Karpas-422 (cell line): Measurements from ENCODE around the gene ATG4C. TPM values are rescaled to one million over a fixed set of nuclear protein-coding genes. Genes with fewer than 3 reads are reported as not detected.
A peak's percentile ranks its signal among the peaks of the same experiment; 100 is the strongest.
"Not testable (repeated sequence)": the region's sequence is repeated elsewhere in the genome, so short reads cannot be mapped to it uniquely, and the experiment has no call there.

Experiments used
- DNase-seq: peaks from one replicate; pipeline ENCODE4 v3.0.0-alpha.2; 2015
- H2AFZ ChIP-seq: fragments of 200-600 bp; sonication (generic); 2 replicates; pipeline ENCODE4 v1.6.1; 2014; ENCODE audit warnings: antibody characterized with exemption, low read length, mixed read lengths
- H3K27ac ChIP-seq: fragments of 200-600 bp; sonication (generic); 2 replicates; pipeline ENCODE4 v1.5.1; 2014; ENCODE audit warnings: mild to moderate bottlenecking, low read length, moderate library complexity
- H3K27me3 ChIP-seq: fragments of 200-600 bp; sonication (generic); 2 replicates; pipeline ENCODE4 v1.6.1; 2014; ENCODE audit warnings: low read length, mixed read lengths
- H3K36me3 ChIP-seq: fragments of 200-600 bp; sonication (generic); 2 replicates; pipeline ENCODE4 v1.6.1; 2014; ENCODE audit warnings: low read length, mixed read lengths; ENCODE audit not compliant: insufficient read depth
- H3K4me1 ChIP-seq: fragments of 200-600 bp; sonication (generic); 2 replicates; pipeline ENCODE4 v1.6.1; 2014; ENCODE audit warnings: mild to moderate bottlenecking, low read length, mixed read lengths
- H3K4me2 ChIP-seq: fragments of 200-600 bp; sonication (generic); 2 replicates; pipeline ENCODE4 v1.6.1; 2014; ENCODE audit warnings: low read length, low read depth, mild to moderate bottlenecking; ENCODE audit not compliant: poor library complexity, severe bottlenecking
- H3K4me3 ChIP-seq: fragments of 200-600 bp; sonication (generic); 2 replicates; pipeline ENCODE4 v1.5.1; 2014; ENCODE audit warnings: mild to moderate bottlenecking, antibody characterized with exemption, low read length, mixed read lengths
- H3K79me2 ChIP-seq: fragments of 200-600 bp; sonication (generic); 2 replicates; pipeline ENCODE4 v1.6.1; 2014; ENCODE audit warnings: mild to moderate bottlenecking, low read length, mixed read lengths
- H3K9ac ChIP-seq: fragments of 200-600 bp; sonication (generic); 2 replicates; pipeline ENCODE4 v1.6.0; 2014; ENCODE audit warnings: low read length
- H3K9me2 ChIP-seq: fragments of 200-600 bp; sonication (generic), shearing (Covaris generic); replicated peaks from 2 replicates; pipeline ENCODE4 v1.6.0; 2014; ENCODE audit warnings: mild to moderate bottlenecking, low read length, moderate library complexity; ENCODE audit not compliant: insufficient read depth
- H3K9me3 ChIP-seq: fragments of 300-700, 200-600 bp; sonication (generic); 2 replicates; pipeline ENCODE4 v1.6.1; 2014; ENCODE audit warnings: low read length, mixed read lengths
- H4K20me1 ChIP-seq: fragments of 200-600 bp; sonication (generic); 2 replicates; pipeline ENCODE4 v1.6.1; 2014; ENCODE audit warnings: mild to moderate bottlenecking, antibody characterized with exemption, low read length, low read depth; ENCODE audit not compliant: insufficient read depth
- total RNA-seq: library from RNA; depleted of rRNA; stranded (reverse); fragments of >200 nt; shearing (Covaris generic); gene quantifications from 2 replicates; pipeline ENCODE4 v1.2.3, GENCODE V29; 2014; ENCODE audit warnings: low replicate concordance; rRNA removed

ATG4C gene
- total RNA-seq: 10.5 and 18.6 TPM in 2 replicates

GRCh38 chr1:62783736-62784508 is at the start of gene ATG4C:
Gene ATG4C, plus strand, starts transcription at chr1:62784132. Its CDS starts 19,655 bp downstream, at chr1:62803787.
- Histone ChIP-seq H3K27me3 (no peaks in the 10 kb centered on the region), H3K4me1 (peaks cover 23% of the 10 kb centered on the region), H3K4me3 (peak within 1 kb of the TSS; percentile 94), H3K9ac (peak within 1 kb of the TSS; percentile 84), H4K20me1 (no peaks in the 10 kb centered on the region), H3K9me3 (no peaks in the 10 kb centered on the region), H3K27ac (peak within 1 kb of the TSS; percentile 79), H3K4me2 (peak within 1 kb of the TSS; percentile 97), H3K79me2 (peaks cover 49% of the 10 kb centered on the region), H3K9me2 (no peaks in the 10 kb centered on the region), H3K36me3 (no peaks in the 10 kb centered on the region), H2AFZ (peak within 1 kb of the TSS; percentile 94; the same call in 1 of the 2 replicates)
- DNase-seq: peak; percentile 97

- no peak overlapping the region for H3K9ac ChIP-seq
- DNase-seq: no peak
- no peaks in the 10 kb centered on the region for H3K4me1 ChIP-seq
- H3K79me2 ChIP-seq: no peaks in the 10 kb centered on the region
- H4K20me1 ChIP-seq: no peaks in the 10 kb centered on the region
- no peak overlapping the region for H2AFZ ChIP-seq
- H3K9me3 ChIP-seq: no peaks in the 10 kb centered on the region
- no peak overlapping the region for H3K4me3 ChIP-seq
- no peak overlapping the region for H3K27ac ChIP-seq
- no peaks in the 10 kb centered on the region for H3K27me3 ChIP-seq
- H3K9me2 ChIP-seq: no peaks in the 10 kb centered on the region
- H3K4me2 ChIP-seq: no peak overlapping the region
- H3K36me3 ChIP-seq: no peaks in the 10 kb centered on the region
Observed at GRCh38 chr1:62735491-62736171, 48.3 kb upstream of the ATG4C start.

GRCh38 chr1:62740701-62741100 is 43.2 kb upstream of the ATG4C start:
- H3K4me1 ChIP-seq, H3K4me2 ChIP-seq, H3K9me3 ChIP-seq, DNase-seq, H3K79me2 ChIP-seq, H3K9me2 ChIP-seq, H3K27me3 ChIP-seq, H4K20me1 ChIP-seq, H2AFZ ChIP-seq, H3K4me3 ChIP-seq, H3K36me3 ChIP-seq, H3K9ac ChIP-seq, H3K27ac ChIP-seq: not testable (repeated sequence)

- no peak for DNase-seq
- Histone ChIP-seq H3K9me3 (no peaks in the 10 kb centered on the region), H4K20me1 (no peaks in the 10 kb centered on the region), H3K79me2 (no peaks in the 10 kb centered on the region), H3K4me2 (no peak overlapping the region), H2AFZ (no peak overlapping the region), H3K27me3 (no peaks in the 10 kb centered on the region), H3K9ac (no peak overlapping the region), H3K27ac (no peak overlapping the region), H3K4me3 (no peak overlapping the region), H3K4me1 (no peaks in the 10 kb centered on the region), H3K9me2 (no peaks in the 10 kb centered on the region), H3K36me3 (no peaks in the 10 kb centered on the region)
Observed at GRCh38 chr1:62744611-62745577, 39.0 kb upstream of the ATG4C start.

GRCh38 chr1:62746086-62746808 is 37.7 kb upstream of the ATG4C start:
- no peak overlapping the region for H2AFZ ChIP-seq
- peak; percentile 74 for DNase-seq

GRCh38 chr1:62746809-62747138 is 37.2 kb upstream of the ATG4C start:
- no peak overlapping the region for H2AFZ ChIP-seq
- H3K4me2 ChIP-seq: no peak overlapping the region
- no peak for DNase-seq
- no peak overlapping the region for H3K9ac ChIP-seq
- H3K27ac ChIP-seq: no peak overlapping the region
- no peaks in the 10 kb centered on the region for H3K79me2 ChIP-seq
- H3K9me2 ChIP-seq: no peaks in the 10 kb centered on the region
- H3K9me3 ChIP-seq: no peaks in the 10 kb centered on the region
- H3K4me3 ChIP-seq: no peak overlapping the region
- H3K27me3 ChIP-seq: no peaks in the 10 kb centered on the region
- H4K20me1 ChIP-seq: no peaks in the 10 kb centered on the region
- H3K4me1 ChIP-seq: no peaks in the 10 kb centered on the region
- no peaks in the 10 kb centered on the region for H3K36me3 ChIP-seq

More at GRCh38 chr1:62746086-62746808, 37.7 kb upstream of the ATG4C start:
- no peak overlapping the region for H3K4me2 ChIP-seq
- H3K27me3 ChIP-seq: no peaks in the 10 kb centered on the region
- H3K79me2 ChIP-seq: no peaks in the 10 kb centered on the region
- no peaks in the 10 kb centered on the region for H3K9me3 ChIP-seq
- no peak overlapping the region for H3K9ac ChIP-seq
- no peaks in the 10 kb centered on the region for H3K9me2 ChIP-seq
- no peaks in the 10 kb centered on the region for H3K4me1 ChIP-seq
- no peak overlapping the region for H3K4me3 ChIP-seq
- H3K27ac ChIP-seq: no peak overlapping the region
- no peaks in the 10 kb centered on the region for H4K20me1 ChIP-seq
- H3K36me3 ChIP-seq: no peaks in the 10 kb centered on the region

- H2AFZ ChIP-seq: no peak overlapping the region
- no peak overlapping the region for H3K4me2 ChIP-seq
- H3K4me1 ChIP-seq: no peaks in the 10 kb centered on the region
- no peaks in the 10 kb centered on the region for H4K20me1 ChIP-seq
- no peaks in the 10 kb centered on the region for H3K27me3 ChIP-seq
- no peak overlapping the region for H3K9ac ChIP-seq
- H3K4me3 ChIP-seq: no peak overlapping the region
- no peaks in the 10 kb centered on the region for H3K9me3 ChIP-seq
- H3K27ac ChIP-seq: no peak overlapping the region
- no peaks in the 10 kb centered on the region for H3K36me3 ChIP-seq
- H3K9me2 ChIP-seq: no peaks in the 10 kb centered on the region
- H3K79me2 ChIP-seq: no peaks in the 10 kb centered on the region
- no peak for DNase-seq
Observed at GRCh38 chr1:62753031-62753965, 30.6 kb upstream of the ATG4C start.
